K562 (cell line): ENCODE data around the gene SIK3. TPM values are rescaled to one million over a fixed set of nuclear protein-coding genes. Genes with fewer than 3 reads are reported as not detected.

Experiments
- ATAC-seq: fragments of 200-7000 bp; cut with Tn5 transposase; 3 replicates; pipeline ENCODE4 v1.9.1; 2020; ENCODE audit warnings: moderate library complexity
- BruUV-seq: library from RNA; stranded (reverse); fragments of 400-500 nt; replicated peaks from 2 replicates; lab custom pipeline; 2021; lab: Mats Ljungman, UMichigan
- CTCF ChIA-PET: fragments of 300-600 bp; formaldehyde crosslinking; extraction: SDS; loops from one replicate; lab custom pipeline; 2021; ENCODE audit warnings: low intra/inter-chr PET ratio; lab: Yijun Ruan, JAX
- POLR2A ChIA-PET: fragments of 300-600, 350-650 bp; sonication (Branson Sonifier 250); formaldehyde crosslinking; extraction: SDS; loops from one replicate; lab custom pipeline; 2021; ENCODE audit warnings: antibody characterized with exemption, inconsistent platforms; lab: Yijun Ruan, JAX
- DNase-seq, 4 experiments: peaks; one replicate each; pipeline versions ENCODE4 v3.0.0 to v3.0.0-alpha.2; 2011 to 2018; ENCODE audit warnings: low spot score in 3 of 4, mixed read lengths in 3 of 4; ENCODE audit errors: extremely low read depth in 1 of 4
- FAIRE-seq: peaks from 2 replicates; lab custom pipeline; 2011; peaks lifted over from hg19 to GRCh38; lab: Jason Lieb, UNC
- H2AFZ ChIP-seq: 2 replicates; pipeline ENCODE4 v1.6.0; 2011; ENCODE audit warnings: low read depth, low read length, control low read depth, inconsistent platforms
- H3K27ac ChIP-seq: fragments of 200-600 bp; 3 replicates; pipeline ENCODE4 v1.8.0; 2011; ENCODE audit warnings: low read depth, mild to moderate bottlenecking, control low read depth, inconsistent platforms, low read length, moderate library complexity, mixed read lengths; ENCODE audit errors: extremely low read depth
- H3K27me3 ChIP-seq, 2 experiments: fragments of 300-600 bp in 1 of 2; 2 replicates in 1 of 2; 3 replicates in 1 of 2; pipeline versions ENCODE4 v1.6.0 to v1.8.0; 2011; ENCODE audit warnings: inconsistent platforms in 2 of 2, low read length in 2 of 2, mild to moderate bottlenecking in 1 of 2, mixed read lengths in 1 of 2, moderate library complexity in 1 of 2; ENCODE audit not compliant: control insufficient read depth in 2 of 2, insufficient read depth in 2 of 2
- H3K36me3 ChIP-seq: fragments of 300-600 bp; 3 replicates; pipeline ENCODE4 v1.8.0; 2011; ENCODE audit warnings: mild to moderate bottlenecking, low read length, inconsistent platforms; ENCODE audit not compliant: control insufficient read depth, insufficient read depth
- H3K4me1 ChIP-seq, 2 experiments: fragments of 200-600 bp in 1 of 2; replicated peaks in 1 of 2; 2 replicates in 1 of 2; 3 replicates in 1 of 2; pipeline versions ENCODE4 v1.5.1 to v1.8.0; 2011; ENCODE audit warnings: inconsistent platforms in 2 of 2, low read length in 2 of 2, mild to moderate bottlenecking in 1 of 2, mixed read lengths in 1 of 2, moderate library complexity in 1 of 2; ENCODE audit not compliant: control insufficient read depth in 2 of 2, insufficient read depth in 2 of 2
- H3K4me2 ChIP-seq: 2 replicates; pipeline ENCODE4 v1.6.1; 2011; ENCODE audit warnings: low read length, control low read depth, inconsistent platforms, mixed read lengths; ENCODE audit not compliant: insufficient read depth
- H3K4me3 ChIP-seq: fragments of 200-600 bp; sonication (generic), shearing (Covaris generic); 2 replicates; pipeline ENCODE4 v1.5.1; 2016; ENCODE audit warnings: control low read depth, inconsistent platforms
- H3K79me2 ChIP-seq: fragments of 200-600 bp; 3 replicates; pipeline ENCODE4 v1.8.0; 2011; ENCODE audit warnings: low read length, inconsistent platforms; ENCODE audit not compliant: control insufficient read depth, insufficient read depth
- H3K9ac ChIP-seq, 2 experiments: 2 replicates each; pipeline versions ENCODE4 v1.6.0 to v1.6.1; 2011; ENCODE audit warnings: low read depth in 2 of 2, low read length in 2 of 2, control low read depth in 1 of 2, inconsistent platforms in 1 of 2, mild to moderate bottlenecking in 1 of 2, mixed read lengths in 1 of 2; ENCODE audit not compliant: insufficient read depth in 1 of 2
- H3K9me1 ChIP-seq: one replicate; pipeline ENCODE4 v1.6.0; 2011; ENCODE audit warnings: inconsistent platforms, mild to moderate bottlenecking, low read length, moderate library complexity; ENCODE audit not compliant: control insufficient read depth, insufficient read depth
- H3K9me3 ChIP-seq: replicated peaks from 2 replicates; pipeline ENCODE4 v1.5.1; 2011; ENCODE audit warnings: low read depth, low read length, inconsistent platforms; ENCODE audit not compliant: control insufficient read depth, insufficient read depth
- H4K20me1 ChIP-seq: replicated peaks from 2 replicates; pipeline ENCODE4 v1.6.1; 2011; ENCODE audit warnings: low read length, inconsistent platforms, mixed read lengths; ENCODE audit not compliant: control insufficient read depth, insufficient read depth
- ASH1L ChIP-seq: fragments of 450-650 bp; IDR thresholded peaks from 2 replicates; pipeline ENCODE4 v1.6.1; 2018; ENCODE audit warnings: borderline replicate concordance, mild to moderate bottlenecking, low read depth; ENCODE audit not compliant: partially characterized antibody
- CBFA2T3 ChIP-seq: fragments of 450-650 bp; IDR thresholded peaks from 2 replicates; pipeline ENCODE4 v1.6.1; 2017
- CBFB ChIP-seq: sonication (generic); formaldehyde crosslinking; IDR thresholded peaks from 2 replicates; pipeline ENCODE4 v1.4.0; 2020; ENCODE audit warnings: mild to moderate bottlenecking, missing genetic modification reagents
- EHMT2 ChIP-seq: fragments of 450-650 bp; IDR thresholded peaks from 2 replicates; pipeline ENCODE4 v1.6.1; 2018; ENCODE audit warnings: antibody characterized with exemption
- HMBOX1 ChIP-seq: sonication (generic); IDR thresholded peaks from 2 replicates; pipeline ENCODE4 v1.6.1; 2016
- HNRNPL ChIP-seq: fragments of 200-400 bp; formaldehyde crosslinking; IDR thresholded peaks from 2 replicates; pipeline ENCODE4 v1.6.1; 2017; ENCODE audit warnings: low read depth, mild to moderate bottlenecking, low read length
- KDM1A ChIP-seq, 2 experiments: fragments of 450-650 bp; IDR thresholded peaks; 2 replicates each; pipeline ENCODE4 v1.6.1; 2016; ENCODE audit warnings: mild to moderate bottlenecking in 2 of 2
- MCM7 ChIP-seq, 2 experiments: fragments of 450-650 bp; IDR thresholded peaks; 2 replicates each; pipeline ENCODE4 v1.6.1; 2016 to 2018
- POLR3G ChIP-seq: IDR thresholded peaks from 2 replicates; pipeline ENCODE4 v1.6.1; 2011; ENCODE audit not compliant: insufficient read length, insufficient replicate concordance; ENCODE audit errors: extremely low read depth
- PREB ChIP-seq: sonication (generic); formaldehyde crosslinking; IDR thresholded peaks from 2 replicates; pipeline ENCODE4 v1.8.1; 2023; ENCODE audit warnings: mild to moderate bottlenecking, missing genetic modification reagents
- RCOR1 ChIP-seq, 2 experiments: IDR thresholded peaks; 2 replicates each; pipeline ENCODE4 v1.6.1; 2012; ENCODE audit warnings: low read depth in 2 of 2, low read length in 2 of 2, borderline replicate concordance in 1 of 2, improper control_type of control experiment in 1 of 2
- RFX7 ChIP-seq: fragments of 250-450 bp; sonication (Bioruptor Pico); IDR thresholded peaks from 2 replicates; pipeline ENCODE4 v1.5.1; 2021; ENCODE audit warnings: mild to moderate bottlenecking
- WHSC1 ChIP-seq: IDR thresholded peaks from one replicate; pipeline ENCODE4 v1.6.1; 2012; ENCODE audit warnings: low read length, control low read depth, inconsistent platforms
- ZNF140 ChIP-seq: fragments of 250-450 bp; sonication (Bioruptor Pico); IDR thresholded peaks from 2 replicates; pipeline ENCODE4 v1.8.0; 2021; ENCODE audit warnings: moderate library complexity, mild to moderate bottlenecking, inconsistent platforms
- whole genome bisulfite sequencing: fragments of 100-300 bp; shearing (Covaris generic); methylation state at CpG from one replicate; pipeline ENCODE4 v1.1.6; 2016; ENCODE audit warnings: low coverage, mixed read lengths; ENCODE audit not compliant: insufficient coverage; ENCODE audit errors: missing lambda C conversion rate; 5-methylcytosine and 5-hydroxymethylcytosine counted together
- in situ Hi-C: fragments of 300-500 bp; cut with MboI; formaldehyde crosslinking; loops from 4 replicates; pipeline ENCODE4 v1.15.0; 2018; ENCODE audit warnings: inconsistent platforms, mixed read lengths
- intact Hi-C: fragments of 100-400 bp; cut with micrococcal nuclease; formaldehyde crosslinking; loops from 2 replicates; pipeline ENCODE4 v1.14.2; 2022
- polyA plus RNA-seq, 8 experiments: library from polyadenylated mRNA; depleted of rRNA in 4 of 8; stranded (reverse) in 5 of 8; unstranded in 3 of 8; fragments of >200 nt; fragmentation: Nextera tagmentation in 2 of 8; fragmentation: Illumina TruSeq in 1 of 8; extraction: Ambion mirVana in 2 of 8; extraction: Trizol in 1 of 8; gene quantifications; 2 replicates each; pipeline versions ENCODE4 v1.2.1 to v1.2.3, GENCODE V29; 2011 to 2014; ENCODE audit warnings: inconsistent platforms in 1 of 8, missing spikeins in 1 of 8
- total RNA-seq, 7 experiments: library from RNA; depleted of rRNA in 6 of 7; stranded (reverse); fragments of >200 nt in 6 of 7; fragmentation: Illumina TruSeq in 2 of 7; extraction: Trizol in 2 of 7; gene quantifications; 2 replicates each; pipeline versions ENCODE4 v1.2.1 to v1.2.3, GENCODE V29; 2011 to 2021; ENCODE audit warnings: low replicate concordance in 1 of 7

The SIK3 gene
- total and polyA plus RNA-seq, 9 of the 15 experiments (the other 6 are each of a cell fraction or from before 2014, with no cell fraction given): 1.6 to 21.6 (median 8.0) TPM

- Histone ChIP-seq H3K79me2 (peaks cover 9% of the 10 kb centered on the region), H3K9me1 (no peaks in the 10 kb centered on the region), H3K27ac (no peak overlapping the region), H4K20me1 (peaks cover 15% of the 10 kb centered on the region), H3K4me1 (peaks cover 0 to 6% of the 10 kb centered on the region in 2 experiments; a peak in 3 of 5 replicates), H3K9ac (no peak overlapping the region), H3K4me3 (no peak overlapping the region), H3K27me3 (no peaks in the 10 kb centered on the region), H3K36me3 (no peaks in the 10 kb centered on the region), H3K4me2 (no peak overlapping the region)
- WGBS: 52% methylated on average over 2 of the region's 2 CpGs
- ATAC-seq (no peak), DNase-seq (no peak), FAIRE-seq (no peak)
- in situ Hi-C loops: no loop called here
- no TSS peak for BruUV-seq
- CTCF ChIA-PET: no interaction called here
- POLR2A ChIA-PET: interaction anchor here (0.5 to 1.6 kb wide), 4 partner anchors 9 to 214 kb away, joined by 3 to 6 read pairs (median 4); no protein-coding TSS in a partner anchor
- TF ChIP-seq ZNF140 (CRISPR knock-in tag) (no peak), EHMT2 (no peak), HMBOX1 (no peak), HNRNPL (no peak), CBFB (CRISPR knock-in tag) (no peak), PREB (CRISPR knock-in tag) (no peak), POLR3G (no peak), RCOR1 (IDR thresholded peaks at IDR 0.05; ENCODE audit: borderline replicate concordance in 1 of 2, low read depth in 2 of 2, low read length in 2 of 2) (peak in 1 of 2 experiments; percentile 62; a peak in 1 of 4 replicates), CBFA2T3 (peak; percentile 36), KDM1A (IDR thresholded peaks at IDR 0.05) (peak; percentile 73 to 78; a peak in 3 of 4 replicates), MCM7 (IDR thresholded peaks at IDR 0.05) (no peak), RFX7 (CRISPR knock-in tag) (no peak), ASH1L (no peak), WHSC1 (no peak)
- TF ChIP-seq, all 486 proteins: peak for 3
- Histone ChIP-seq H2AFZ (no peak overlapping the region), H3K9me3 (no peaks in the 10 kb centered on the region)
- intact Hi-C loops: no loop called here
Measured at GRCh38 chr11:116969694-116970093, 128.5 kb downstream of the SIK3 start.
